GM12878 (cell line): ENCODE results near the gene ZNF618.

Experiments used
- MEF2A ChIP-seq: IDR thresholded peaks from 2 replicates; pipeline ENCODE4 v1.6.1; 2011; ENCODE audit warnings: low read depth, mild to moderate bottlenecking, low read length, moderate library complexity; ENCODE audit not compliant: insufficient read depth
- RCOR1 ChIP-seq: conservative IDR thresholded peaks from 2 replicates; pipeline ENCODE4 v1.6.1; 2012; ENCODE audit warnings: low read depth, low read length, improper control_type of control experiment
- SMAD1 ChIP-seq: fragments of 450-650 bp; IDR thresholded peaks from 2 replicates; pipeline ENCODE4 v1.6.1; 2018; ENCODE audit warnings: mild to moderate bottlenecking, low read depth; ENCODE audit not compliant: partially characterized antibody
- ZNF384 ChIP-seq: IDR thresholded peaks from 2 replicates; pipeline ENCODE4 v1.6.1; 2012; ENCODE audit warnings: low read depth, mild to moderate bottlenecking, low read length, improper control_type of control experiment, borderline replicate concordance
- TF ChIP-seq, protein P1 (sequence below), 3 experiments: IDR thresholded peaks in 2 of 3; conservative IDR thresholded peaks in 1 of 3; 2 replicates each; pipeline ENCODE4 v1.5.1; 2011; ENCODE audit warnings: low read depth in 3 of 3, low read length in 3 of 3, mild to moderate bottlenecking in 3 of 3, control low read depth in 2 of 3, moderate library complexity in 2 of 3, inconsistent platforms in 1 of 3, mixed read lengths in 1 of 3; ENCODE audit not compliant: control insufficient read depth in 2 of 3, insufficient read depth in 1 of 3; ENCODE audit errors: extremely low read depth in 1 of 3
- TF ChIP-seq, protein P2 (sequence below): IDR thresholded peaks from 2 replicates; pipeline ENCODE4 v1.6.1; 2012; ENCODE audit warnings: low read depth, low read length, improper control_type of control experiment
- TF ChIP-seq, protein P3 (sequence below): IDR thresholded peaks from 2 replicates; pipeline ENCODE4 v1.6.1; 2012; ENCODE audit warnings: mild to moderate bottlenecking, low read depth, low read length

DNA sequence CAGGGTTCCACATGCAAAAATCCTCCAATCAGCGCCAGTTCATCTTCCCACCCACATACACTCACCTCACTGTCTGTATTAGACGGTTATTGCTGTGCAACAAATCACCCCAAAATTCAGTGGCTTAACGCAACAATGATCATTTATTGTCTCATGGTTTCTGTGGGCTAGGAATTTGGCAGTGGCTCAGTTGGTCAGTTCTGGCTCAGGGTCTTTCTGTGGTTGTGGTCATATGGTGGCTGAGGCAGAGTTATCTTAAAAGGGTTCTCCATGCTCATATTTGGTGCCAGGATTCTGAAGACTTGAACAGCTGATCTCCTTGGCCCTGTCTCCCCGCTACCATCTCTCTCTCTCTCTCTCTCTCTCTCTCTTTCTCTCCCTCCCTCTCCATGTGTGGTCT, 12.9 kb downstream of the ZNF618 start:
- TF ChIP-seq, protein P1, sequence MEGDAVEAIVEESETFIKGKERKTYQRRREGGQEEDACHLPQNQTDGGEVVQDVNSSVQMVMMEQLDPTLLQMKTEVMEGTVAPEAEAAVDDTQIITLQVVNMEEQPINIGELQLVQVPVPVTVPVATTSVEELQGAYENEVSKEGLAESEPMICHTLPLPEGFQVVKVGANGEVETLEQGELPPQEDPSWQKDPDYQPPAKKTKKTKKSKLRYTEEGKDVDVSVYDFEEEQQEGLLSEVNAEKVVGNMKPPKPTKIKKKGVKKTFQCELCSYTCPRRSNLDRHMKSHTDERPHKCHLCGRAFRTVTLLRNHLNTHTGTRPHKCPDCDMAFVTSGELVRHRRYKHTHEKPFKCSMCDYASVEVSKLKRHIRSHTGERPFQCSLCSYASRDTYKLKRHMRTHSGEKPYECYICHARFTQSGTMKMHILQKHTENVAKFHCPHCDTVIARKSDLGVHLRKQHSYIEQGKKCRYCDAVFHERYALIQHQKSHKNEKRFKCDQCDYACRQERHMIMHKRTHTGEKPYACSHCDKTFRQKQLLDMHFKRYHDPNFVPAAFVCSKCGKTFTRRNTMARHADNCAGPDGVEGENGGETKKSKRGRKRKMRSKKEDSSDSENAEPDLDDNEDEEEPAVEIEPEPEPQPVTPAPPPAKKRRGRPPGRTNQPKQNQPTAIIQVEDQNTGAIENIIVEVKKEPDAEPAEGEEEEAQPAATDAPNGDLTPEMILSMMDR (IDR thresholded peaks at IDR 0.05 in 2 of 3, conservative IDR thresholded peaks at IDR 0.05 in 1 of 3; ENCODE audit: control insufficient read depth in 2 of 3, extremely low read depth in 1 of 3, insufficient read depth in 1 of 3, low read depth in 3 of 3, low read length in 3 of 3), result no peak
- TF ChIP-seq, protein P2, sequence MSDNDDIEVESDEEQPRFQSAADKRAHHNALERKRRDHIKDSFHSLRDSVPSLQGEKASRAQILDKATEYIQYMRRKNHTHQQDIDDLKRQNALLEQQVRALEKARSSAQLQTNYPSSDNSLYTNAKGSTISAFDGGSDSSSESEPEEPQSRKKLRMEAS, result no peak
- TF ChIP-seq ZNF384 (no peak), RCOR1 (no peak), MEF2A (no peak), SMAD1 (no peak)
- TF ChIP-seq, protein P3, sequence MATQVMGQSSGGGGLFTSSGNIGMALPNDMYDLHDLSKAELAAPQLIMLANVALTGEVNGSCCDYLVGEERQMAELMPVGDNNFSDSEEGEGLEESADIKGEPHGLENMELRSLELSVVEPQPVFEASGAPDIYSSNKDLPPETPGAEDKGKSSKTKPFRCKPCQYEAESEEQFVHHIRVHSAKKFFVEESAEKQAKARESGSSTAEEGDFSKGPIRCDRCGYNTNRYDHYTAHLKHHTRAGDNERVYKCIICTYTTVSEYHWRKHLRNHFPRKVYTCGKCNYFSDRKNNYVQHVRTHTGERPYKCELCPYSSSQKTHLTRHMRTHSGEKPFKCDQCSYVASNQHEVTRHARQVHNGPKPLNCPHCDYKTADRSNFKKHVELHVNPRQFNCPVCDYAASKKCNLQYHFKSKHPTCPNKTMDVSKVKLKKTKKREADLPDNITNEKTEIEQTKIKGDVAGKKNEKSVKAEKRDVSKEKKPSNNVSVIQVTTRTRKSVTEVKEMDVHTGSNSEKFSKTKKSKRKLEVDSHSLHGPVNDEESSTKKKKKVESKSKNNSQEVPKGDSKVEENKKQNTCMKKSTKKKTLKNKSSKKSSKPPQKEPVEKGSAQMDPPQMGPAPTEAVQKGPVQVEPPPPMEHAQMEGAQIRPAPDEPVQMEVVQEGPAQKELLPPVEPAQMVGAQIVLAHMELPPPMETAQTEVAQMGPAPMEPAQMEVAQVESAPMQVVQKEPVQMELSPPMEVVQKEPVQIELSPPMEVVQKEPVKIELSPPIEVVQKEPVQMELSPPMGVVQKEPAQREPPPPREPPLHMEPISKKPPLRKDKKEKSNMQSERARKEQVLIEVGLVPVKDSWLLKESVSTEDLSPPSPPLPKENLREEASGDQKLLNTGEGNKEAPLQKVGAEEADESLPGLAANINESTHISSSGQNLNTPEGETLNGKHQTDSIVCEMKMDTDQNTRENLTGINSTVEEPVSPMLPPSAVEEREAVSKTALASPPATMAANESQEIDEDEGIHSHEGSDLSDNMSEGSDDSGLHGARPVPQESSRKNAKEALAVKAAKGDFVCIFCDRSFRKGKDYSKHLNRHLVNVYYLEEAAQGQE, result no peak
